Measurements from ENCODE around the gene UBE4B. TPM values are rescaled to one million over a fixed set of nuclear protein-coding genes. Genes with fewer than 3 reads are reported as not detected.
A peak's percentile ranks its signal among the peaks of the same experiment; 100 is the strongest.

Gene UBE4B
- total RNA-seq, 1 donor: 55.0 TPM

- peak; percentile 98 for DNase-seq (ENCODE audit: low read depth)
- TF ChIP-seq CTCF (IDR thresholded peaks at IDR 0.05; ENCODE audit: insufficient read depth, low read length): no peak
- H3K4me3 ChIP-seq (ENCODE audit: low read depth, low read length): peak overlapping the region; percentile 95
Observed at GRCh38 chr1:10210841-10211804, 178.4 kb downstream of the UBE4B start.

DNA sequence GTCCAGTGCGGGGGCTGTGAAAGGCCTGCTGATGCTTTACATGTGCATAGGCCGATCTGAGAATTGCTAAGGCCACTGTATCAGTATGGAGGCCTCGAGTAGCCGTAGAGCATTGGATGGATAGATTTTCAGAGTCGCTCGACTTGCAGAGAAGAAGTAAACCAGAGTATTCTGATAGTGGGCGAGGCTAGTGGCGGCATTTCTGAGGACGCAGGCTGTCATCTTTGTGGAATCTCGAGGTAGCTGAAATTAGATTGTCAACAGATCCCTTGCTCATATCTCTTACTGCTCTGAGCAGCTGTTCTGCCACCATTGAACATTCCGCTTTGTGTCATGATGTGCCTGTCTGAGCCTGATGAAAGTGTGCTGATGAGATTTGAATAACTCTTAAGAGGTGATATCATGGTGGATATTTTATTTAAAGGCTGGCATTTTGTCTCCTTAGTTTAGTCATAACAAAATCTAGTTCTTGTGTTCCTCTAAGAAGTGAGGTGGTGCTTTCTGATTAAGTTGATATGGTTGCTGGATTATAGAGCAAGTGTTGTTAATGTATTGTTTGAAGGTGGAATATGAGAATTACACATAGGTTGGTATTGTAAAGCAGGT is 179.2 kb downstream of the UBE4B start:
- TF ChIP-seq CTCF (IDR thresholded peaks at IDR 0.05; ENCODE audit: insufficient read depth, low read length): no peak
- DNase-seq (ENCODE audit: low read depth): no peak
- H3K4me3 ChIP-seq (ENCODE audit: low read depth, low read length): peak overlapping the region; percentile 95

DNA sequence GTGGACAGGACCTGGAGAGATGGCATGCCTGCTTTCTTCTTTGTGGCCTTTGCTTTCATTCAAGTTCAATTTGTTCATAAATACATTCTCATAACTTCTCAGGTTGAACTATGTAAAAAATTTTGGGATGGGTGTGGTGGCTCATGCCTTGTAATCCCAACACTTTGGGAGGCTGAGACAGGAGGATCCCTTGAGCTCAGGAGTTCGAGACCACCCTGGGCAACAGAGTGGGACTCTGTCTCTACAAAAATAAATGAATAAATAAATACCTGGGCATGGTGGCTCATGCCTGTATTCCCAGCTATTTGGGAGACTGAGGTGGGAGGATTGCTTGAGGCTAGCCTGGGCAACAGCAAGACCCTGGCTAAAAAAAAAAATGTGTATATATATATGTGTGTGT is 179.7 kb downstream of the UBE4B start:
- TF ChIP-seq CTCF (IDR thresholded peaks at IDR 0.05; ENCODE audit: insufficient read depth, low read length): no peak
- peak overlapping the region; percentile 95 for H3K4me3 ChIP-seq (ENCODE audit: low read depth, low read length)
- no peak for DNase-seq (ENCODE audit: low read depth)

GRCh38 chr1:10213186-10213705 is 180.5 kb downstream of the UBE4B start:
- H3K4me3 ChIP-seq (ENCODE audit: low read depth, low read length): no peak overlapping the region
- DNase-seq (ENCODE audit: low read depth): no peak

DNA sequence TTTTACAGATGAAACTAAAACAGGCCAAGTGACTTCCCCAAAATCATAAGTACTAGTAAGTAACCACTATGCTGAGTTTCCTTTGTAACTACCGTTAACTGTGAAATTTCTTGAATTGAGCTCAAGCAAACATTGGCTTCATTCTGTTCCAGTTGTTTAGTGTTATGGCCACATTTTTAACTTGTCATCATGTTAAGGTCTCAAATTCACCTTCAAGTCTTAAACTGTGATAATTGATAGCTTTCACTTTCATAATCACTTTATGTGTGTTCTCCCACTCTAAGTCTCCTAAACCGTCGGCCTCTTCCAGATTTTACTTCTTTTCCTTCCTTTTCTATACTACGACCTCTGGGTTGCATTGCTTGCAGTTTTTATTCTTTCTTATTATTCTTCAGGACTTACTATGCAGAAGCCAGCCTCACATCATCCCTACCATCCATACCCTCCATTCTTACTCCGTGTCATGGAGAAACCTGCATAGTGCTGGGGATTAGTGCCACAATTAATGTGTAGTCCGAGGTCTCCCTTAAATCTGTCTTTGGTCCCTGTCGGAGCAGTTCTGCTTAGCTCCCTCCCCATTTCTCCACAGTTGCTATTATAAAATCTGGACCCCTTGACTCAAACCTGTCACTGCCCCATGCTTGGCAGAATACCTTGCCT is 183.5 kb downstream of the UBE4B start:
- no peak for TF ChIP-seq CTCF (IDR thresholded peaks at IDR 0.05; ENCODE audit: insufficient read depth, low read length)
- no peak for DNase-seq (ENCODE audit: low read depth)
- H3K4me3 ChIP-seq (ENCODE audit: low read depth, low read length): no peak overlapping the region

More at GRCh38 chr1:10213186-10213705, 180.5 kb downstream of the UBE4B start:
- no peak for TF ChIP-seq CTCF (IDR thresholded peaks at IDR 0.05; ENCODE audit: insufficient read depth, low read length)

GRCh38 chr1:10217748-10218441 is 185.1 kb downstream of the UBE4B start:
- no peak for TF ChIP-seq CTCF (IDR thresholded peaks at IDR 0.05; ENCODE audit: insufficient read depth, low read length)
- H3K4me3 ChIP-seq (ENCODE audit: low read depth, low read length): no peak overlapping the region
- DNase-seq (ENCODE audit: low read depth): peak; percentile 46

Measured in fibroblast of the aortic adventitia (primary cell).